Ovary (tissue), 3 donors: Measurements from ENCODE around the gene ULBP1.

Source experiments
- CTCF ChIP-seq, 3 donors: fragments of 450-650 bp in 2 of 3; fragments of 200-600 bp in 1 of 3; IDR thresholded peaks; one replicate each; pipeline versions ENCODE4 v1.5.1 to v1.8.0; 2016 to 2022; ENCODE audit warnings: antibody characterized with exemption in 3 of 3, mild to moderate bottlenecking in 1 of 3
- EP300 ChIP-seq: sonication (generic); formaldehyde crosslinking; IDR thresholded peaks from one replicate; pipeline ENCODE4 v1.6.1; 2017; ENCODE audit warnings: antibody characterized with exemption
- POLR2A ChIP-seq: fragments of 450-650 bp; IDR thresholded peaks from one replicate; pipeline ENCODE4 v1.6.1; 2017; ENCODE audit warnings: antibody characterized with exemption, mild to moderate bottlenecking, moderate library complexity
- donor health status: DM: no; HTN: no; CAD: no.

GRCh38 chr6:149960488-149960887 is 3.3 kb upstream of the ULBP1 start:
- TF ChIP-seq CTCF (IDR thresholded peaks at IDR 0.05) (no peak), EP300 (no peak), POLR2A (no peak)
